ELR (cell line): ENCODE data around the gene BLVRB.
A peak's percentile ranks its signal among the peaks of the same experiment; 100 is the strongest.

Experiments used
- DNase-seq: peaks from one replicate; pipeline ENCODE4 v3.0.0-alpha.2; 2015; ENCODE audit warnings: low read depth

The BLVRB gene

DNA sequence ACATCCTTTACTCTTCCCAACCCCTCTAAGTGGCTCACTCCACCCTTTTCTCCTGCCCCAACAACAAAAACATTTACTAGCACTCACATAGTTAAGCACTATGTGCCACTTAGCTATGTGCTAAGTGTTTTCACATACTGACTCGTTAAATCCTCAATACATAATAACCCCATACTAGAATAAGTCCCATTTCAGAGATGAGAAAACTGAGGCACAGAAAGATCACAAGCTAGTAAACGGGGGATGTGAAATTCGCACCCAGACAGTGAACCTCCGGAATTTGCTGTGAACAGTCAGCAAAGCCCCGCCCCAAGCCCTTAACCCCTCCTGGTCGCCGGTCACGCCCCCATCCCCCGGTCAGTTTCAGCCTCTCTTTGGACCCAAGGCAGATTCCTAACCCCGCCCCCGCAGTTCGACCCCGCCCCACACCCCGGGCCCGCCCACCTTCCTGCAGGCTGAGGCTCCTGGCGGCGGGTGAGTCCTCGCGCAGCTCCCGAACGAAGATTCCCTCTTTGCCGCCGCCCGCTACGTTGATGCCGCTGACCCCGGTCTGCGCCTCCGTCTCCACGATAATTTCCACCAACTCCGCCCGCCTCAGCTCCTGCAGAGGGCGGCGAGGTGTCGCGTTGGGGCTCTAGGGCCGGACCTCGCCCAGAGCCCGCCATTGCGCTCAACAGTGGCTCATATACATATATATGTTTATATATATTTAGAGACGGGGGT, 62.1 kb downstream of the BLVRB start:
- peak; percentile 92 for DNase-seq

DNA sequence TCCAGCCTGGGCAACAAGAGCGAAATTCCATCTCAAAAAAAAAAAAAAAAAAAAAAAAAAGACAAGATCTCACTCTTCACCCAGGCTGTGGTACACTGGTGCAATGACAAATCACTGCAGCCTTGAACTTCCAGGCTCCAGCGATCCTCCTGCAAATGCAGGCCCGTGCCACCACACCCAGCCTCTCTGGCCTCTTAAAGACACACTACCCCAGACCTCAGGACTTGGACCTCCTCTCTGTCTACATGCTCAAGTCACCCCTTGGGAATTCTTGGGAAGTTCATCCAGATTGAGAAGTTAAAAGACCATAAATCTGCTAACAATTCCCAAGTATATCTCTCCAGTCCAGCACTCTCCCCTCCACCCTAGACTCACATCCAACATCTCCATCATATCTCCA, 65.0 kb downstream of the BLVRB start:
- no peak for DNase-seq

DNA sequence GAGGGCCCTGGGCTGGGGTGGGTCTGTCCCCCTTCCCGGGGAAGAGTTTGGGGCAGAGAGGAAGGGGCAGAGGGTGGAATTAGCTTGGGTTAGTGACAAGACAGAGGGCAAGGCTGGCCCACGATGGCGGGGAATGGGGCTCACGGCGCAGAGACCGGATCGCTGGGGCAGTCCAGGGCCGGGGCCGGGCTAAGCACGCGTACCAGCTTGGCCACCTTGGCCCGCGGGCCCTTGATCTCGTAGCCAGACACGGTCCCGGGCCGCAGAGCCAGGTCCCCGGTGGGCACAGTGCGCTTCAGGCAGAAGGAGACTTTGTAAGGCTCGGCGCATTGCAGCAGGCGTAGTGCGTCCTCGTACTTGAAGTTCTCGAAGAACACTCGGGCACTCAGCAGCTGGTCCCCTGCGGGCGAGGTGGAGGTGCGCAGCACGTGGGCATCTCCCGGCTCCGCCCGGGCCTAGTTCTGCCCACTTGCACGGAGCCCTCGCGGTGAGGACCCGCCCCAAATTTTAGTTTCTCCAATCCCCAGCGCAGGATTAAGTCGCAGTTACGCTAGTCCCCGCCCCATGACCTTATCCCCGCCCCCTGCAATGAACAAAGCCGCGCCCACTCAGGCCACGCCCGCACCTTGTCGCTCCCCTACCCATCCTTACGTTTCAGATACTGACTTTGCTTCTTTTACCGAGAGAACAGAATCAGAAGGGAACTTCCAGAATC, 67.0 kb downstream of the BLVRB start:
- DNase-seq = no peak
